ENCODE data around the gene VNN1.
A peak's percentile ranks its signal among the peaks of the same experiment; 100 is the strongest.

VNN1 gene

GRCh38 chr6:132713352-132714134, at the start of gene VNN1:
TSS of gene VNN1 (minus strand) at chr6:132714055. CDS start at chr6:132714035, 20 bp downstream.
- no peak for DNase-seq (ENCODE audit: low read depth)

GRCh38 chr6:132763269-132763668, 49.4 kb upstream of the VNN1 start:
- DNase-seq (ENCODE audit: low read depth) = no peak

GRCh38 chr6:132760256-132760655, 46.4 kb upstream of the VNN1 start:
- no peak for DNase-seq (ENCODE audit: low read depth)

- no peak for DNase-seq (ENCODE audit: low read depth)
These were observed 44.8 kb upstream of the VNN1 start for GRCh38 chr6:132758689-132759088.

- no peak for DNase-seq (ENCODE audit: low read depth)
These were observed 38.4 kb upstream of the VNN1 start for GRCh38 chr6:132752255-132752654.

GRCh38 chr6:132751828-132752227, 38.0 kb upstream of the VNN1 start:
- DNase-seq (ENCODE audit: low read depth) = no peak

GRCh38 chr6:132751306-132751705, 37.5 kb upstream of the VNN1 start:
- DNase-seq (ENCODE audit: low read depth) = no peak

GRCh38 chr6:132750455-132751248, 36.8 kb upstream of the VNN1 start:
- DNase-seq (ENCODE audit: low read depth) = no peak

GRCh38 chr6:132749111-132749510, 35.3 kb upstream of the VNN1 start:
- no peak for DNase-seq (ENCODE audit: low read depth)

GRCh38 chr6:132748446-132748845, 34.6 kb upstream of the VNN1 start:
- no peak for DNase-seq (ENCODE audit: low read depth)

- DNase-seq (ENCODE audit: low read depth) = no peak
These were observed 32.2 kb upstream of the VNN1 start for GRCh38 chr6:132746048-132746447.

- DNase-seq (ENCODE audit: low read depth) = no peak
These were observed 28.6 kb upstream of the VNN1 start for GRCh38 chr6:132742495-132742894.

GRCh38 chr6:132741281-132741680, 27.4 kb upstream of the VNN1 start:
- no peak for DNase-seq (ENCODE audit: low read depth)

GRCh38 chr6:132736239-132736638, 22.4 kb upstream of the VNN1 start:
- DNase-seq (ENCODE audit: low read depth) = no peak

GRCh38 chr6:132734694-132735236, 20.9 kb upstream of the VNN1 start:
- DNase-seq (ENCODE audit: low read depth) = peak; percentile 77

GRCh38 chr6:132733814-132734213, 20.0 kb upstream of the VNN1 start:
- DNase-seq (ENCODE audit: low read depth) = no peak

- DNase-seq (ENCODE audit: low read depth) = no peak
These were observed 19.4 kb upstream of the VNN1 start for GRCh38 chr6:132733283-132733682.

GRCh38 chr6:132731086-132731485, 17.2 kb upstream of the VNN1 start:
- DNase-seq (ENCODE audit: low read depth) = no peak

GRCh38 chr6:132730560-132730959, 16.7 kb upstream of the VNN1 start:
- no peak for DNase-seq (ENCODE audit: low read depth)

- no peak for DNase-seq (ENCODE audit: low read depth)
These were observed 14.8 kb upstream of the VNN1 start for GRCh38 chr6:132728616-132729015.

- no peak for DNase-seq (ENCODE audit: low read depth)
These were observed 12.7 kb upstream of the VNN1 start for GRCh38 chr6:132726608-132726975.

GRCh38 chr6:132725947-132726607, 12.2 kb upstream of the VNN1 start:
- no peak for DNase-seq (ENCODE audit: low read depth)

- no peak for DNase-seq (ENCODE audit: low read depth)
These were observed 11.6 kb upstream of the VNN1 start for GRCh38 chr6:132725471-132725870.

Data from fibroblast of the conjunctiva (primary cell).